K562 (cell line): ENCODE data around the gene PPL. TPM values are rescaled to one million over a fixed set of nuclear protein-coding genes. Genes with fewer than 3 reads are reported as not detected.

Experiments used
- ATAC-seq: fragments of 200-7000 bp; cut with Tn5 transposase; 3 replicates; pipeline ENCODE4 v1.9.1; 2020; ENCODE audit warnings: moderate library complexity
- BruUV-seq: library from RNA; stranded (reverse); fragments of 400-500 nt; replicated peaks from 2 replicates; lab custom pipeline; 2021; lab: Mats Ljungman, UMichigan
- CTCF ChIA-PET: fragments of 300-600 bp; formaldehyde crosslinking; extraction: SDS; loops from one replicate; lab custom pipeline; 2021; ENCODE audit warnings: low intra/inter-chr PET ratio; lab: Yijun Ruan, JAX
- POLR2A ChIA-PET: fragments of 300-600, 350-650 bp; sonication (Branson Sonifier 250); formaldehyde crosslinking; extraction: SDS; loops from one replicate; lab custom pipeline; 2021; ENCODE audit warnings: antibody characterized with exemption, inconsistent platforms; lab: Yijun Ruan, JAX
- DNase-seq, 4 experiments: peaks; one replicate each; pipeline versions ENCODE4 v3.0.0 to v3.0.0-alpha.2; 2011 to 2018; ENCODE audit warnings: low spot score in 3 of 4, mixed read lengths in 3 of 4; ENCODE audit errors: extremely low read depth in 1 of 4
- FAIRE-seq: peaks from 2 replicates; lab custom pipeline; 2011; peaks lifted over from hg19 to GRCh38; lab: Jason Lieb, UNC
- H2AFZ ChIP-seq: 2 replicates; pipeline ENCODE4 v1.6.0; 2011; ENCODE audit warnings: low read depth, low read length, control low read depth, inconsistent platforms
- H3K27ac ChIP-seq: fragments of 200-600 bp; 3 replicates; pipeline ENCODE4 v1.8.0; 2011; ENCODE audit warnings: low read depth, mild to moderate bottlenecking, control low read depth, inconsistent platforms, low read length, moderate library complexity, mixed read lengths; ENCODE audit errors: extremely low read depth
- H3K27me3 ChIP-seq, 2 experiments: fragments of 300-600 bp in 1 of 2; 2 replicates in 1 of 2; 3 replicates in 1 of 2; pipeline versions ENCODE4 v1.6.0 to v1.8.0; 2011; ENCODE audit warnings: inconsistent platforms in 2 of 2, low read length in 2 of 2, mild to moderate bottlenecking in 1 of 2, mixed read lengths in 1 of 2, moderate library complexity in 1 of 2; ENCODE audit not compliant: control insufficient read depth in 2 of 2, insufficient read depth in 2 of 2
- H3K36me3 ChIP-seq: fragments of 300-600 bp; 3 replicates; pipeline ENCODE4 v1.8.0; 2011; ENCODE audit warnings: mild to moderate bottlenecking, low read length, inconsistent platforms; ENCODE audit not compliant: control insufficient read depth, insufficient read depth
- H3K4me1 ChIP-seq, 2 experiments: fragments of 200-600 bp in 1 of 2; replicated peaks in 1 of 2; 2 replicates in 1 of 2; 3 replicates in 1 of 2; pipeline versions ENCODE4 v1.5.1 to v1.8.0; 2011; ENCODE audit warnings: inconsistent platforms in 2 of 2, low read length in 2 of 2, mild to moderate bottlenecking in 1 of 2, mixed read lengths in 1 of 2, moderate library complexity in 1 of 2; ENCODE audit not compliant: control insufficient read depth in 2 of 2, insufficient read depth in 2 of 2
- H3K4me2 ChIP-seq: 2 replicates; pipeline ENCODE4 v1.6.1; 2011; ENCODE audit warnings: low read length, control low read depth, inconsistent platforms, mixed read lengths; ENCODE audit not compliant: insufficient read depth
- H3K4me3 ChIP-seq: fragments of 200-600 bp; sonication (generic), shearing (Covaris generic); 2 replicates; pipeline ENCODE4 v1.5.1; 2016; ENCODE audit warnings: control low read depth, inconsistent platforms
- H3K79me2 ChIP-seq: fragments of 200-600 bp; 3 replicates; pipeline ENCODE4 v1.8.0; 2011; ENCODE audit warnings: low read length, inconsistent platforms; ENCODE audit not compliant: control insufficient read depth, insufficient read depth
- H3K9ac ChIP-seq, 2 experiments: 2 replicates each; pipeline versions ENCODE4 v1.6.0 to v1.6.1; 2011; ENCODE audit warnings: low read depth in 2 of 2, low read length in 2 of 2, control low read depth in 1 of 2, inconsistent platforms in 1 of 2, mild to moderate bottlenecking in 1 of 2, mixed read lengths in 1 of 2; ENCODE audit not compliant: insufficient read depth in 1 of 2
- H3K9me1 ChIP-seq: one replicate; pipeline ENCODE4 v1.6.0; 2011; ENCODE audit warnings: inconsistent platforms, mild to moderate bottlenecking, low read length, moderate library complexity; ENCODE audit not compliant: control insufficient read depth, insufficient read depth
- H3K9me3 ChIP-seq: replicated peaks from 2 replicates; pipeline ENCODE4 v1.5.1; 2011; ENCODE audit warnings: low read depth, low read length, inconsistent platforms; ENCODE audit not compliant: control insufficient read depth, insufficient read depth
- H4K20me1 ChIP-seq: replicated peaks from 2 replicates; pipeline ENCODE4 v1.6.1; 2011; ENCODE audit warnings: low read length, inconsistent platforms, mixed read lengths; ENCODE audit not compliant: control insufficient read depth, insufficient read depth
- COPS2 ChIP-seq: fragments of 450-650 bp; conservative IDR thresholded peaks from 2 replicates; pipeline ENCODE4 v1.6.1; 2016; ENCODE audit warnings: mild to moderate bottlenecking, moderate library complexity
- DPF2 ChIP-seq: fragments of 450-650 bp; IDR thresholded peaks from 2 replicates; pipeline ENCODE4 v1.6.1; 2016
- FOXK1 ChIP-seq: sonication (generic); formaldehyde crosslinking; IDR thresholded peaks from 2 replicates; pipeline ENCODE4 v1.8.0; 2022; ENCODE audit warnings: missing genetic modification reagents, mild to moderate bottlenecking, borderline replicate concordance
- HDGF ChIP-seq: fragments of 450-650 bp; IDR thresholded peaks from 2 replicates; pipeline ENCODE4 v1.6.1; 2016
- MTF1 ChIP-seq: fragments of 250-450 bp; sonication (Bioruptor Pico); IDR thresholded peaks from 2 replicates; pipeline ENCODE4 v1.9.0; 2021; ENCODE audit warnings: moderate library complexity, mild to moderate bottlenecking, inconsistent platforms, borderline replicate concordance
- MXI1 ChIP-seq: IDR thresholded peaks from 2 replicates; pipeline ENCODE4 v1.6.1; 2011; ENCODE audit warnings: low read depth, mild to moderate bottlenecking, improper control_type of control experiment, low read length
- PBX2 ChIP-seq, 2 experiments: IDR thresholded peaks in 1 of 2; conservative IDR thresholded peaks in 1 of 2; 2 replicates each; pipeline ENCODE4 v1.6.1; 2016; ENCODE audit warnings: low read depth in 2 of 2, mild to moderate bottlenecking in 1 of 2, missing compliant biosample characterization in 1 of 2, missing genetic modification characterization in 1 of 2, moderate library complexity in 1 of 2
- PTBP1 ChIP-seq: fragments of 200-400 bp; formaldehyde crosslinking; IDR thresholded peaks from 2 replicates; pipeline ENCODE4 v1.6.1; 2017; ENCODE audit warnings: low read depth, low read length
- SIX5 ChIP-seq, 2 experiments: IDR thresholded peaks; 2 replicates each; pipeline ENCODE4 v1.6.1; 2011; ENCODE audit warnings: low read length in 2 of 2, borderline replicate concordance in 1 of 2, low read depth in 1 of 2, mild to moderate bottlenecking in 1 of 2, moderate library complexity in 1 of 2; ENCODE audit not compliant: insufficient read depth in 1 of 2
- SMAD2 ChIP-seq: fragments of 150-350 bp; IDR thresholded peaks from 2 replicates; pipeline ENCODE4 v1.6.1; 2014; ENCODE audit warnings: low read depth, mild to moderate bottlenecking, low read length
- SREBF1 ChIP-seq: fragments of 150-350 bp; IDR thresholded peaks from 2 replicates; pipeline ENCODE4 v1.6.1; 2014; ENCODE audit warnings: antibody characterized with exemption, low read depth, low read length, borderline replicate concordance
- STAT6 ChIP-seq: sonication (generic); formaldehyde crosslinking; IDR thresholded peaks from 2 replicates; pipeline ENCODE4 v1.8.1; 2023; ENCODE audit warnings: mild to moderate bottlenecking, missing genetic modification reagents
- TCF3 ChIP-seq: sonication (generic); formaldehyde crosslinking; IDR thresholded peaks from 2 replicates; pipeline ENCODE4 v1.4.0; 2020; ENCODE audit warnings: mild to moderate bottlenecking, missing genetic modification reagents
- XRCC5 ChIP-seq: fragments of 200-400 bp; formaldehyde crosslinking; IDR thresholded peaks from 2 replicates; pipeline ENCODE4 v1.6.1; 2017; ENCODE audit warnings: low read depth, mild to moderate bottlenecking, low read length
- ZKSCAN3 ChIP-seq: fragments of 250-450 bp; sonication (Bioruptor Pico); IDR thresholded peaks from 2 replicates; pipeline ENCODE4 v1.4.0; 2020
- ZNF512 ChIP-seq: IDR thresholded peaks from 2 replicates; pipeline ENCODE4 v1.6.1; 2016; ENCODE audit warnings: missing genetic modification characterization, missing compliant biosample characterization
- ZNF668 ChIP-seq: fragments of 250-450 bp; sonication (Bioruptor Pico); IDR thresholded peaks from 2 replicates; pipeline ENCODE4 v1.8.0; 2022; ENCODE audit warnings: mild to moderate bottlenecking, inconsistent platforms
- WGBS: fragments of 100-300 bp; shearing (Covaris generic); methylation state at CpG from one replicate; pipeline ENCODE4 v1.1.6; 2016; ENCODE audit warnings: low coverage, mixed read lengths; ENCODE audit not compliant: insufficient coverage; ENCODE audit errors: missing lambda C conversion rate; 5-methylcytosine and 5-hydroxymethylcytosine counted together
- in situ Hi-C: fragments of 300-500 bp; cut with MboI; formaldehyde crosslinking; loops from 4 replicates; pipeline ENCODE4 v1.15.0; 2018; ENCODE audit warnings: inconsistent platforms, mixed read lengths
- intact Hi-C: fragments of 100-400 bp; cut with micrococcal nuclease; formaldehyde crosslinking; loops from 2 replicates; pipeline ENCODE4 v1.14.2; 2022
- polyA plus RNA-seq, 8 experiments: library from polyadenylated mRNA; depleted of rRNA in 4 of 8; stranded (reverse) in 5 of 8; unstranded in 3 of 8; fragments of >200 nt; fragmentation: Nextera tagmentation in 2 of 8; fragmentation: Illumina TruSeq in 1 of 8; extraction: Ambion mirVana in 2 of 8; extraction: Trizol in 1 of 8; gene quantifications; 2 replicates each; pipeline versions ENCODE4 v1.2.1 to v1.2.3, GENCODE V29; 2011 to 2014; ENCODE audit warnings: inconsistent platforms in 1 of 8, missing spikeins in 1 of 8
- total RNA-seq, 7 experiments: library from RNA; depleted of rRNA in 6 of 7; stranded (reverse); fragments of >200 nt in 6 of 7; fragmentation: Illumina TruSeq in 2 of 7; extraction: Trizol in 2 of 7; gene quantifications; 2 replicates each; pipeline versions ENCODE4 v1.2.1 to v1.2.3, GENCODE V29; 2011 to 2021; ENCODE audit warnings: low replicate concordance in 1 of 7

Gene PPL
- total and polyA plus RNA-seq, 9 of the 15 experiments (the other 6 are each of a cell fraction or from before 2014, with no cell fraction given) = 0.01 to 0.15 (median 0.07) TPM; not detected in 3

GRCh38 chr16:4960579-4960978 lies 23.6 kb upstream of the PPL start:
- BruUV-seq = no TSS peak
- H3K4me3 ChIP-seq = no peak overlapping the region
- H3K4me1 ChIP-seq = peaks cover 3 to 24% of the 10 kb centered on the region in 2 experiments; a peak in 3 of 5 replicates
- H3K9ac ChIP-seq = no peak overlapping the region
- peaks cover 4% of the 10 kb centered on the region for H3K9me1 ChIP-seq
- FAIRE-seq (no peak), DNase-seq (no peak), ATAC-seq (no peak)
- no peaks in the 10 kb centered on the region for H3K36me3 ChIP-seq
- no peak overlapping the region for H3K27ac ChIP-seq
- H3K79me2 ChIP-seq = no peaks in the 10 kb centered on the region
- CTCF ChIA-PET = no interaction called here
- POLR2A ChIA-PET = no interaction called here
- H2AFZ ChIP-seq = no peak overlapping the region
- TF ChIP-seq ZNF668 (CRISPR knock-in tag) = no peak
- no peak for TF ChIP-seq SIX5 (IDR thresholded peaks at IDR 0.05; ENCODE audit: borderline replicate concordance in 1 of 2, insufficient read depth in 1 of 2, low read depth in 1 of 2, low read length in 2 of 2)
- no peak for TF ChIP-seq SREBF1
- no peak for TF ChIP-seq MTF1
- TF ChIP-seq DPF2 = no peak
- no peak for TF ChIP-seq FOXK1 (CRISPR knock-in tag)
- no peak for TF ChIP-seq COPS2
- TF ChIP-seq TCF3 (CRISPR knock-in tag) = no peak
- no peak for TF ChIP-seq XRCC5
- TF ChIP-seq MXI1 = no peak
- TF ChIP-seq STAT6 (CRISPR knock-in tag) = no peak
- no peak for TF ChIP-seq PBX2 (CRISPR knock-in tag; IDR thresholded peaks at IDR 0.05; ENCODE audit: low read depth)
- TF ChIP-seq PBX2 (tag; conservative IDR thresholded peaks at IDR 0.05; ENCODE audit: low read depth) = no peak
- no peak for TF ChIP-seq PTBP1
- TF ChIP-seq ZNF512 = no peak
- no peak for TF ChIP-seq ZKSCAN3 (CRISPR knock-in tag)
- TF ChIP-seq HDGF = no peak
- no peak for TF ChIP-seq SMAD2
- peaks cover 33 to 48% of the 10 kb centered on the region in 2 experiments; a peak in 4 of 5 replicates for H3K27me3 ChIP-seq
- peaks cover 21% of the 10 kb centered on the region for H4K20me1 ChIP-seq
- intact Hi-C loops (no loop called here), in situ Hi-C loops (no loop called here)
- no peaks in the 10 kb centered on the region for H3K9me3 ChIP-seq
- H3K4me2 ChIP-seq = no peak overlapping the region
- 3% methylated on average over 6 of the region's 6 CpGs for WGBS
